Karpas-422 (cell line): ENCODE results near the gene KAZN. TPM values are rescaled to one million over a fixed set of nuclear protein-coding genes. Genes with fewer than 3 reads are reported as not detected.

Experiments
- DNase-seq: peaks from one replicate; pipeline ENCODE4 v3.0.0-alpha.2; 2015
- H2AFZ ChIP-seq: fragments of 200-600 bp; sonication (generic); 2 replicates; pipeline ENCODE4 v1.6.1; 2014; ENCODE audit warnings: antibody characterized with exemption, low read length, mixed read lengths
- H3K27ac ChIP-seq: fragments of 200-600 bp; sonication (generic); 2 replicates; pipeline ENCODE4 v1.5.1; 2014; ENCODE audit warnings: mild to moderate bottlenecking, low read length, moderate library complexity
- H3K27me3 ChIP-seq: fragments of 200-600 bp; sonication (generic); 2 replicates; pipeline ENCODE4 v1.6.1; 2014; ENCODE audit warnings: low read length, mixed read lengths
- H3K36me3 ChIP-seq: fragments of 200-600 bp; sonication (generic); 2 replicates; pipeline ENCODE4 v1.6.1; 2014; ENCODE audit warnings: low read length, mixed read lengths; ENCODE audit not compliant: insufficient read depth
- H3K4me1 ChIP-seq: fragments of 200-600 bp; sonication (generic); 2 replicates; pipeline ENCODE4 v1.6.1; 2014; ENCODE audit warnings: mild to moderate bottlenecking, low read length, mixed read lengths
- H3K4me2 ChIP-seq: fragments of 200-600 bp; sonication (generic); 2 replicates; pipeline ENCODE4 v1.6.1; 2014; ENCODE audit warnings: low read length, low read depth, mild to moderate bottlenecking; ENCODE audit not compliant: poor library complexity, severe bottlenecking
- H3K4me3 ChIP-seq: fragments of 200-600 bp; sonication (generic); 2 replicates; pipeline ENCODE4 v1.5.1; 2014; ENCODE audit warnings: mild to moderate bottlenecking, antibody characterized with exemption, low read length, mixed read lengths
- H3K79me2 ChIP-seq: fragments of 200-600 bp; sonication (generic); 2 replicates; pipeline ENCODE4 v1.6.1; 2014; ENCODE audit warnings: mild to moderate bottlenecking, low read length, mixed read lengths
- H3K9ac ChIP-seq: fragments of 200-600 bp; sonication (generic); 2 replicates; pipeline ENCODE4 v1.6.0; 2014; ENCODE audit warnings: low read length
- H3K9me2 ChIP-seq: fragments of 200-600 bp; sonication (generic), shearing (Covaris generic); replicated peaks from 2 replicates; pipeline ENCODE4 v1.6.0; 2014; ENCODE audit warnings: mild to moderate bottlenecking, low read length, moderate library complexity; ENCODE audit not compliant: insufficient read depth
- H3K9me3 ChIP-seq: fragments of 300-700, 200-600 bp; sonication (generic); 2 replicates; pipeline ENCODE4 v1.6.1; 2014; ENCODE audit warnings: low read length, mixed read lengths
- H4K20me1 ChIP-seq: fragments of 200-600 bp; sonication (generic); 2 replicates; pipeline ENCODE4 v1.6.1; 2014; ENCODE audit warnings: mild to moderate bottlenecking, antibody characterized with exemption, low read length, low read depth; ENCODE audit not compliant: insufficient read depth
- total RNA-seq: library from RNA; depleted of rRNA; stranded (reverse); fragments of >200 nt; shearing (Covaris generic); gene quantifications from 2 replicates; pipeline ENCODE4 v1.2.3, GENCODE V29; 2014; ENCODE audit warnings: low replicate concordance

Gene KAZN
- total RNA-seq, 1 experiment from 2014 or later: not detected

GRCh38 chr1:14634486-14634885 lies 36.0 kb downstream of the KAZN start:
- Histone ChIP-seq H3K9me2 (no peaks in the 10 kb centered on the region), H3K27ac (no peak overlapping the region), H3K4me1 (no peaks in the 10 kb centered on the region), H3K27me3 (no peaks in the 10 kb centered on the region), H4K20me1 (no peaks in the 10 kb centered on the region), H3K9me3 (no peaks in the 10 kb centered on the region), H3K79me2 (no peaks in the 10 kb centered on the region), H3K4me2 (no peak overlapping the region), H2AFZ (no peak overlapping the region), H3K36me3 (no peaks in the 10 kb centered on the region), H3K4me3 (no peak overlapping the region), H3K9ac (no peak overlapping the region)
- DNase-seq: no peak

- DNase-seq: no peak
- Histone ChIP-seq H3K4me3 (no peak overlapping the region), H3K79me2 (no peaks in the 10 kb centered on the region), H3K9me3 (no peaks in the 10 kb centered on the region), H3K4me2 (no peak overlapping the region), H3K9me2 (no peaks in the 10 kb centered on the region), H3K9ac (no peak overlapping the region), H3K4me1 (no peaks in the 10 kb centered on the region), H3K36me3 (no peaks in the 10 kb centered on the region), H2AFZ (no peak overlapping the region), H4K20me1 (no peaks in the 10 kb centered on the region), H3K27me3 (no peaks in the 10 kb centered on the region), H3K27ac (no peak overlapping the region)
Observed at GRCh38 chr1:14635421-14635820, 36.9 kb downstream of the KAZN start.

- Histone ChIP-seq H3K36me3 (no peaks in the 10 kb centered on the region), H3K79me2 (no peaks in the 10 kb centered on the region), H3K27ac (no peak overlapping the region), H3K9ac (no peak overlapping the region), H2AFZ (no peak overlapping the region), H3K9me3 (no peaks in the 10 kb centered on the region), H3K4me2 (no peak overlapping the region), H3K9me2 (no peaks in the 10 kb centered on the region), H3K4me3 (no peak overlapping the region), H4K20me1 (no peaks in the 10 kb centered on the region), H3K27me3 (no peaks in the 10 kb centered on the region), H3K4me1 (no peaks in the 10 kb centered on the region)
- DNase-seq: no peak
Observed at GRCh38 chr1:14636897-14637632, 38.6 kb downstream of the KAZN start.

GRCh38 chr1:14639291-14640050 lies 41.0 kb downstream of the KAZN start:
- H3K79me2 ChIP-seq: no peaks in the 10 kb centered on the region
- no peak for DNase-seq
- H3K4me1 ChIP-seq: no peaks in the 10 kb centered on the region
- H3K9me3 ChIP-seq: no peaks in the 10 kb centered on the region
- H3K4me2 ChIP-seq: no peak overlapping the region
- H3K9me2 ChIP-seq: no peaks in the 10 kb centered on the region
- no peaks in the 10 kb centered on the region for H4K20me1 ChIP-seq
- no peak overlapping the region for H3K4me3 ChIP-seq
- H3K27me3 ChIP-seq: no peaks in the 10 kb centered on the region
- no peak overlapping the region for H3K9ac ChIP-seq
- H3K36me3 ChIP-seq: no peaks in the 10 kb centered on the region
- no peak overlapping the region for H3K27ac ChIP-seq
- no peak overlapping the region for H2AFZ ChIP-seq

GRCh38 chr1:14642712-14643111 lies 44.2 kb downstream of the KAZN start:
- no peaks in the 10 kb centered on the region for H3K79me2 ChIP-seq
- H3K27me3 ChIP-seq: no peaks in the 10 kb centered on the region
- no peaks in the 10 kb centered on the region for H4K20me1 ChIP-seq

GRCh38 chr1:14646973-14647372 lies 48.5 kb downstream of the KAZN start:
- Histone ChIP-seq H3K4me2 (no peak overlapping the region), H3K27me3 (no peaks in the 10 kb centered on the region), H3K9me3 (no peaks in the 10 kb centered on the region), H4K20me1 (no peaks in the 10 kb centered on the region), H3K79me2 (no peaks in the 10 kb centered on the region), H3K4me3 (no peak overlapping the region), H3K36me3 (no peaks in the 10 kb centered on the region), H3K9ac (no peak overlapping the region), H3K9me2 (no peaks in the 10 kb centered on the region), H3K4me1 (no peaks in the 10 kb centered on the region), H2AFZ (no peak overlapping the region), H3K27ac (no peak overlapping the region)
- no peak for DNase-seq

More at GRCh38 chr1:14642712-14643111, 44.2 kb downstream of the KAZN start:
- Histone ChIP-seq H3K4me3 (no peak overlapping the region), H3K9me3 (no peaks in the 10 kb centered on the region), H3K9me2 (no peaks in the 10 kb centered on the region), H3K4me2 (no peak overlapping the region), H3K9ac (no peak overlapping the region), H3K4me1 (no peaks in the 10 kb centered on the region), H2AFZ (no peak overlapping the region), H3K27ac (no peak overlapping the region), H3K36me3 (no peaks in the 10 kb centered on the region)
- no peak for DNase-seq

- Histone ChIP-seq H3K36me3 (no peaks in the 10 kb centered on the region), H3K27me3 (no peaks in the 10 kb centered on the region), H2AFZ (no peak overlapping the region), H3K9ac (no peak overlapping the region), H3K9me2 (no peaks in the 10 kb centered on the region), H3K79me2 (no peaks in the 10 kb centered on the region), H3K27ac (no peak overlapping the region), H3K9me3 (no peaks in the 10 kb centered on the region), H3K4me1 (no peaks in the 10 kb centered on the region), H3K4me2 (no peak overlapping the region), H4K20me1 (no peaks in the 10 kb centered on the region), H3K4me3 (no peak overlapping the region)
- no peak for DNase-seq
Observed at GRCh38 chr1:14647777-14648176, 49.3 kb downstream of the KAZN start.

- H3K9ac ChIP-seq: no peak overlapping the region
- no peak overlapping the region for H2AFZ ChIP-seq
- H3K27ac ChIP-seq: no peak overlapping the region
- no peaks in the 10 kb centered on the region for H3K9me2 ChIP-seq
- H3K9me3 ChIP-seq: no peaks in the 10 kb centered on the region
- H3K4me2 ChIP-seq: no peak overlapping the region
- no peak overlapping the region for H3K4me3 ChIP-seq
- DNase-seq: no peak
- H3K36me3 ChIP-seq: no peaks in the 10 kb centered on the region
- H4K20me1 ChIP-seq: no peaks in the 10 kb centered on the region
- H3K27me3 ChIP-seq: no peaks in the 10 kb centered on the region
- H3K4me1 ChIP-seq: no peaks in the 10 kb centered on the region
- no peaks in the 10 kb centered on the region for H3K79me2 ChIP-seq
Observed at GRCh38 chr1:14648391-14648790, 49.9 kb downstream of the KAZN start.
